ENCODE measurements around the gene ODF4. TPM values are rescaled to one million over a fixed set of nuclear protein-coding genes. Genes with fewer than 3 reads are reported as not detected.
"Not testable (repeated sequence)": the region's sequence is repeated elsewhere in the genome, so short reads cannot be mapped to it uniquely, and the experiment has no call there.

Gene ODF4
- total RNA-seq, 3 donors from 2014 or later (not counting 1 experiment from before 2014, with no cell fraction given): not detected

DNA sequence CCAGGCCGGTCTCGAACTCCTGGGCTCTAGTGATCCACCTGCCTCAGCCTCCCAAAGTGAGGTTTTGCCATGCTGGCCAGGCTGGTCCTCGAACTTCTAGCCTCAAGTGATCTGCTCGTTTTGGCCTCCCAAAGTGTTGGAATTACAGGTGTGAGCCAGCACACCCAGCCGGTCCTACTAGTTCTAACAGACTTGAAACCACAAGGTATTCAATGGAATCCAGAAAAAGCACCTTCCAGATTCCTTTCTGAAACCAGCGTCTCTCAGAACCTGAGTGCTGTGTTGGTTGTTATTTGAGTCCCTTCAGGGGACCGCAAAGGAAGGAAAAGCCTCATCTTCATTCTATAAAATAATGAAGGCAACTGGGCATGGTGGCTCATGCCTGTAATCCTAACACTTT is 32.8 kb downstream of the ODF4 start:
- no peaks in the 10 kb centered on the region for H3K27me3 ChIP-seq (ENCODE audit: control insufficient read depth, insufficient read depth, low read length)
- WGBS (ENCODE audit: insufficient coverage): 91% methylated on average over 5 of the region's 7 CpGs
- Mint-ChIP-seq H3K9me3 (no peaks in the 10 kb centered on the region), H3K27me3 (ENCODE audit: low read depth in 2 of 2) (no peaks in the 10 kb centered on the region), H3K36me3 (peaks cover 15% of the 10 kb centered on the region), H3K27ac (no peak overlapping the region), H3K4me1 (peaks cover 19 to 20% of the 10 kb centered on the region in 2 donors), H3K4me3 (no peak overlapping the region)
- intact Hi-C loops (cut with micrococcal nuclease): no loop called here
- no peaks in the 10 kb centered on the region for H3K9me3 ChIP-seq (ENCODE audit: control insufficient read depth, insufficient read depth, low read length)
- DNase-seq: no peak
- TF ChIP-seq, protein P1, sequence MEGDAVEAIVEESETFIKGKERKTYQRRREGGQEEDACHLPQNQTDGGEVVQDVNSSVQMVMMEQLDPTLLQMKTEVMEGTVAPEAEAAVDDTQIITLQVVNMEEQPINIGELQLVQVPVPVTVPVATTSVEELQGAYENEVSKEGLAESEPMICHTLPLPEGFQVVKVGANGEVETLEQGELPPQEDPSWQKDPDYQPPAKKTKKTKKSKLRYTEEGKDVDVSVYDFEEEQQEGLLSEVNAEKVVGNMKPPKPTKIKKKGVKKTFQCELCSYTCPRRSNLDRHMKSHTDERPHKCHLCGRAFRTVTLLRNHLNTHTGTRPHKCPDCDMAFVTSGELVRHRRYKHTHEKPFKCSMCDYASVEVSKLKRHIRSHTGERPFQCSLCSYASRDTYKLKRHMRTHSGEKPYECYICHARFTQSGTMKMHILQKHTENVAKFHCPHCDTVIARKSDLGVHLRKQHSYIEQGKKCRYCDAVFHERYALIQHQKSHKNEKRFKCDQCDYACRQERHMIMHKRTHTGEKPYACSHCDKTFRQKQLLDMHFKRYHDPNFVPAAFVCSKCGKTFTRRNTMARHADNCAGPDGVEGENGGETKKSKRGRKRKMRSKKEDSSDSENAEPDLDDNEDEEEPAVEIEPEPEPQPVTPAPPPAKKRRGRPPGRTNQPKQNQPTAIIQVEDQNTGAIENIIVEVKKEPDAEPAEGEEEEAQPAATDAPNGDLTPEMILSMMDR (IDR thresholded peaks at IDR 0.05): no peak
- no peak for ATAC-seq
- H3K4me3 ChIP-seq (ENCODE audit: low read length): no peak overlapping the region
- H3K27ac ChIP-seq (ENCODE audit: low read length): no peak overlapping the region
- H3K4me1 ChIP-seq (ENCODE audit: control insufficient read depth, insufficient read depth, low read length): peaks cover 20% of the 10 kb centered on the region
- peaks cover 21% of the 10 kb centered on the region for H3K36me3 ChIP-seq (ENCODE audit: control insufficient read depth, insufficient read depth, low read length)

DNA sequence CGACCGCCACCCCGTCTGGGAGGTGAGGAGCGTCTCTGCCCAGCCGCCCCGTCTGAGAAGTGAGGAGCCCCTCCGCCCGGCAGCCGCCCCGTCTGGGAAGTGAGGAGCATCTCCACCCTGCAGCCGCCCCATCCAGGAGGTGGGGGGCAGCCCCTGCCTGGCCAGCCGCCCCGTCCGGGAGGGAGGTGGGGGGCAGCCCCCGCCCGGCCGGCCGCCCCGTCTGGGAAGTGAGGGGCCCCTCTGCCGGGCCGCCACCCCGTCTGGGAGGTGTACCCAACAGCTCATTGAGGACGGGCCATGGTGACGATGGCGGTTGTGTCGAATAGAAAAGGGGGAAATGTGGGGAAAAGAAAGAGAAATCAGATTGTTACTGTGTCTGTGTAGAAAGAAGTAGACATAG is 34.2 kb downstream of the ODF4 start:
- peaks cover 20% of the 10 kb centered on the region for H3K36me3 Mint-ChIP-seq
- H3K27me3 Mint-ChIP-seq (ENCODE audit: low read depth in 2 of 2); H3K4me3 ChIP-seq (ENCODE audit: low read length); H3K9me3 ChIP-seq (ENCODE audit: control insufficient read depth, insufficient read depth, low read length); intact Hi-C loops (cut with micrococcal nuclease); ATAC-seq; H3K27ac ChIP-seq (ENCODE audit: low read length); H3K27ac Mint-ChIP-seq; H3K4me3 Mint-ChIP-seq; H3K27me3 ChIP-seq (ENCODE audit: control insufficient read depth, insufficient read depth, low read length); DNase-seq; H3K9me3 Mint-ChIP-seq: not testable (repeated sequence)
- Histone ChIP-seq H3K36me3 (ENCODE audit: control insufficient read depth, insufficient read depth, low read length) (peaks cover 35% of the 10 kb centered on the region), H3K4me1 (ENCODE audit: control insufficient read depth, insufficient read depth, low read length) (peaks cover 20% of the 10 kb centered on the region)
- WGBS (ENCODE audit: insufficient coverage): 97% methylated on average over 20 of the region's 26 CpGs
- peaks cover 26% of the 10 kb centered on the region in 2 donors for H3K4me1 Mint-ChIP-seq

DNA sequence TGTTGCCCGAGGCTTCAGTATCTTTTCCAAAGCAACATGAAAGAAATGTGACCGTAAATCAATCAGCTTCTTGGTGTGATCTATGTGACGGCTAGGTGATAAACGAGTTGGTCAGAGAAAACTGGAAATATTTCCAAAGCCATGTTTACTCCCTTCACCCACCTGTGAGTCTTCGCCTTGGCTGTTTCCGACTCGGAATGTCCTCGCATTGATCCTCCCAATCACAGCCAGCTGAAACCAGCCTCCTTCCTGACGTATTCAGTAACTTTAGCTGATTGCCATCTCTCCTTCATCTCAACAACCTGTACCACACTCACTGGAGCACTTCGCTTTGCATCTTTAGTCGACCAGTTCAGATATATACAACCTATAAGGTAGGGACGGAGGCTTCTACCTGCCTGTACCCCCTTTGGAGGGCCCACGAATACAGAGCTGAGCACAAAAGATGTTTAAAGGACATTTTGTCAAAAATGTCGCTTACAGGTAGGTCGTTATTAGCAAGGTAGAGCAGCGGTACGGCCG is 36.2 kb downstream of the ODF4 start:
- Histone ChIP-seq H3K27ac (ENCODE audit: low read length) (peak overlapping the region; percentile 53), H3K4me1 (ENCODE audit: control insufficient read depth, insufficient read depth, low read length) (peaks cover 20% of the 10 kb centered on the region), H3K4me3 (ENCODE audit: low read length) (peak overlapping the region; percentile 83), H3K36me3 (ENCODE audit: control insufficient read depth, insufficient read depth, low read length) (peaks cover 43% of the 10 kb centered on the region), H3K9me3 (ENCODE audit: control insufficient read depth, insufficient read depth, low read length) (no peaks in the 10 kb centered on the region), H3K27me3 (ENCODE audit: control insufficient read depth, insufficient read depth, low read length) (no peaks in the 10 kb centered on the region)
- intact Hi-C loops (cut with micrococcal nuclease): no loop called here
- Mint-ChIP-seq H3K4me1 (peaks cover 37 to 38% of the 10 kb centered on the region in 2 donors), H3K27me3 (ENCODE audit: low read depth in 2 of 2) (no peaks in the 10 kb centered on the region), H3K9me3 (no peaks in the 10 kb centered on the region), H3K4me3 (peak overlapping the region; percentile 88), H3K36me3 (peaks cover 8% of the 10 kb centered on the region), H3K27ac (peak overlapping the region; percentile 79 to 84)
- ATAC-seq (no peak), DNase-seq (no peak)
- TF ChIP-seq, protein P1 (IDR thresholded peaks at IDR 0.05): no peak
- WGBS (ENCODE audit: insufficient coverage): 45% methylated on average over 18 of the region's 18 CpGs

- H3K9me3 ChIP-seq (ENCODE audit: control insufficient read depth, insufficient read depth, low read length): no peaks in the 10 kb centered on the region
- Mint-ChIP-seq H3K4me1 (peaks cover 43% of the 10 kb centered on the region in 2 donors), H3K9me3 (no peaks in the 10 kb centered on the region), H3K27me3 (ENCODE audit: low read depth in 2 of 2) (no peaks in the 10 kb centered on the region), H3K4me3 (peak within 1 kb of the TSS; percentile 88), H3K36me3 (peaks cover 8% of the 10 kb centered on the region), H3K27ac (peak within 1 kb of the TSS; percentile 79 to 84)
- peak within 1 kb of the TSS; percentile 53 for H3K27ac ChIP-seq (ENCODE audit: low read length)
- DNase-seq (peak; percentile 86 to 93), ATAC-seq (peak; percentile 100)
- intact Hi-C loops (cut with micrococcal nuclease): no loop called here
- 3% methylated on average over 41 of the region's 41 CpGs for WGBS (ENCODE audit: insufficient coverage)
- H3K4me1 ChIP-seq (ENCODE audit: control insufficient read depth, insufficient read depth, low read length): peaks cover 27% of the 10 kb centered on the region
- no peaks in the 10 kb centered on the region for H3K27me3 ChIP-seq (ENCODE audit: control insufficient read depth, insufficient read depth, low read length)
- TF ChIP-seq, protein P1 (IDR thresholded peaks at IDR 0.05): peak; percentile 51
- H3K4me3 ChIP-seq (ENCODE audit: low read length): peak within 1 kb of the TSS; percentile 83
- peaks cover 48% of the 10 kb centered on the region for H3K36me3 ChIP-seq (ENCODE audit: control insufficient read depth, insufficient read depth, low read length)
These were observed 36.8 kb downstream of the ODF4 start, which contains the start of gene KRABD2 for GRCh38 chr17:8376271-8377067. TSS of gene KRABD2 (minus strand) at chr17:8376704.
